Nephron (organoid): ENCODE measurements around the gene SLC44A1.

Experiments used
- H3K27ac Mint-ChIP-seq, 3 experiments: 2 replicates each; pipeline ENCODE4 v1.8.0; 2020; ENCODE audit warnings: mixed read lengths in 3 of 3, mild to moderate bottlenecking in 2 of 3, moderate library complexity in 1 of 3
- H3K27me3 Mint-ChIP-seq: 2 replicates; pipeline ENCODE4 v1.8.0; 2021; ENCODE audit warnings: low read depth, mild to moderate bottlenecking, moderate library complexity, mixed read lengths
- H3K36me3 Mint-ChIP-seq: 2 replicates; pipeline ENCODE4 v1.8.0; 2020; ENCODE audit warnings: low read depth, mixed read lengths
- H3K4me1 Mint-ChIP-seq: 2 replicates; pipeline ENCODE4 v1.8.0; 2020; ENCODE audit warnings: mixed read lengths
- H3K4me3 Mint-ChIP-seq, 3 experiments: 2 replicates each; pipeline ENCODE4 v1.8.0; 2020; ENCODE audit warnings: mild to moderate bottlenecking in 3 of 3, mixed read lengths in 3 of 3, moderate library complexity in 2 of 3
- H3K9me3 Mint-ChIP-seq: 2 replicates; pipeline ENCODE4 v1.8.0; 2020; ENCODE audit warnings: mixed read lengths
- TF ChIP-seq, protein P1 (sequence below), 3 experiments: fragments of 200-600 bp; sonication (generic); IDR thresholded peaks; one replicate each; pipeline ENCODE4 v1.5.0; 2021; ENCODE audit warnings: antibody characterized with exemption in 3 of 3; ENCODE audit not compliant: unreplicated experiment in 3 of 3

The SLC44A1 gene

DNA sequence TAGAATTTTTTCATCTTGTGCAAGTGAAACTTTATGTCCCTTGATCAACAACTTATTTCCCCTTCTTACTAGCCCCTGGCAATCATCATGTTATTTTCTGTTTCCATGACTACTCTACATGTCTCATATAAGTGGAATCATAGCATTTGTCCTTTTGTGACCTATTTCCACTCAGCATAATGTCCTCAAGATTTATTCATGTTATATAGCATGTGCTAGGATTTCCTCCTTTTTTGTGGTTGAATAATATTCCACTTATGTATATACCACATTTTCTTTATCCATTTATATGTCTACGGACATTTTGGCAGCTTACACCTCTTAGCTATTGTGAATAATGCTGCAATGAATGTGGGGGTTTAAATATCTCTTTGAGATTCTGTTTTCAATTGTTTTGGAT is 224.4 kb downstream of the SLC44A1 start:
- H3K4me1 Mint-ChIP-seq, result no peaks in the 10 kb centered on the region
- H3K9me3 Mint-ChIP-seq, result peaks cover 12% of the 10 kb centered on the region
- H3K36me3 Mint-ChIP-seq, result peaks cover 73% of the 10 kb centered on the region
- H3K4me3 Mint-ChIP-seq, result no peak overlapping the region
- TF ChIP-seq, protein P1, sequence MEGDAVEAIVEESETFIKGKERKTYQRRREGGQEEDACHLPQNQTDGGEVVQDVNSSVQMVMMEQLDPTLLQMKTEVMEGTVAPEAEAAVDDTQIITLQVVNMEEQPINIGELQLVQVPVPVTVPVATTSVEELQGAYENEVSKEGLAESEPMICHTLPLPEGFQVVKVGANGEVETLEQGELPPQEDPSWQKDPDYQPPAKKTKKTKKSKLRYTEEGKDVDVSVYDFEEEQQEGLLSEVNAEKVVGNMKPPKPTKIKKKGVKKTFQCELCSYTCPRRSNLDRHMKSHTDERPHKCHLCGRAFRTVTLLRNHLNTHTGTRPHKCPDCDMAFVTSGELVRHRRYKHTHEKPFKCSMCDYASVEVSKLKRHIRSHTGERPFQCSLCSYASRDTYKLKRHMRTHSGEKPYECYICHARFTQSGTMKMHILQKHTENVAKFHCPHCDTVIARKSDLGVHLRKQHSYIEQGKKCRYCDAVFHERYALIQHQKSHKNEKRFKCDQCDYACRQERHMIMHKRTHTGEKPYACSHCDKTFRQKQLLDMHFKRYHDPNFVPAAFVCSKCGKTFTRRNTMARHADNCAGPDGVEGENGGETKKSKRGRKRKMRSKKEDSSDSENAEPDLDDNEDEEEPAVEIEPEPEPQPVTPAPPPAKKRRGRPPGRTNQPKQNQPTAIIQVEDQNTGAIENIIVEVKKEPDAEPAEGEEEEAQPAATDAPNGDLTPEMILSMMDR (IDR thresholded peaks at IDR 0.05; ENCODE audit: unreplicated experiment in 3 of 3), result no peak
- no peaks in the 10 kb centered on the region for H3K27me3 Mint-ChIP-seq
- no peak overlapping the region for H3K27ac Mint-ChIP-seq

DNA sequence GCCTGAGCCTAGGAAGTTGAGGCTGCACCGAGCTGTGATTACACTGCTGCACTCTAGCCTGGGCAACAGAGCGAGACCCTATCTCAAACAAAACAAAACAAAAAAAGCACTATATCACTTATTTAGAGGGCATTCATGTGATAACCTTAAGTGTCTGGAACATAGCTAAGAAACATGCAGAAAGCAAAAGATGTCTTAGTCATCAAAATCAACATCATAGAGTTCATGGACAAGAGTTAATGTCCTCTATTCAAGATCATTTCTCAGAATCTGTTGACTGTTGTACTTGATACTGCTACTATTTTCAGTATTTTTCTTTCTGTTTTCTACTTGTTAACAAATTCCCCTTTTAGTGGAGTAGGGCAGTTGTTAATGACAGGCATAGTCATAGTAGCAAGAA is 228.8 kb downstream of the SLC44A1 start:
- peaks cover 31% of the 10 kb centered on the region for H3K36me3 Mint-ChIP-seq
- H3K4me1 Mint-ChIP-seq, result peaks cover 12% of the 10 kb centered on the region
- no peak overlapping the region for H3K4me3 Mint-ChIP-seq
- TF ChIP-seq, protein P1 (IDR thresholded peaks at IDR 0.05; ENCODE audit: unreplicated experiment in 3 of 3), result no peak
- peaks cover 12% of the 10 kb centered on the region for H3K9me3 Mint-ChIP-seq
- H3K27me3 Mint-ChIP-seq, result no peaks in the 10 kb centered on the region
- no peak overlapping the region for H3K27ac Mint-ChIP-seq

DNA sequence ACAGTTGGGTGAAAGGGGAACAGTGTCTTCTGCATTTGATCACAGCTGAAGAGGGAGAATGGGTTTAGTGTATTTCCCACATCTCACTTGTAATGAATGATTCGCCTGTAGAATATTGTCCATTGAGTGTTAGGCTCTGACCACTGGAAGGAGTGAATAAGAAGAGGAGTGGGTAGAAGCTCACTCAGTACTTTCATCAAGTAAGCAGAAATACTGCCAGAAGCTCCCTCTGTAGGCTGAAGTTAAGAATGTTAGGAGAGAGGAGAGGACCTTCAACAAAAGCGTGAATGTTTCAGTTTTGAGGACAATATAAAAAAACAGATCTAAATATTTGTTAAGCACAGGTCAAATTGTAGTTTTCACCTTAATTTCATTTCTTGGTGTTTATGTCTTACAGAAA is 230.9 kb downstream of the SLC44A1 start:
- TF ChIP-seq, protein P1 (IDR thresholded peaks at IDR 0.05; ENCODE audit: unreplicated experiment in 3 of 3), result peak; percentile 31 to 58 (median 47)
- peaks cover 12% of the 10 kb centered on the region for H3K4me1 Mint-ChIP-seq
- no peak overlapping the region for H3K4me3 Mint-ChIP-seq
- H3K27ac Mint-ChIP-seq, result no peak overlapping the region
- no peaks in the 10 kb centered on the region for H3K27me3 Mint-ChIP-seq
- H3K36me3 Mint-ChIP-seq, result peaks cover 15% of the 10 kb centered on the region
- H3K9me3 Mint-ChIP-seq, result peaks cover 3% of the 10 kb centered on the region

DNA sequence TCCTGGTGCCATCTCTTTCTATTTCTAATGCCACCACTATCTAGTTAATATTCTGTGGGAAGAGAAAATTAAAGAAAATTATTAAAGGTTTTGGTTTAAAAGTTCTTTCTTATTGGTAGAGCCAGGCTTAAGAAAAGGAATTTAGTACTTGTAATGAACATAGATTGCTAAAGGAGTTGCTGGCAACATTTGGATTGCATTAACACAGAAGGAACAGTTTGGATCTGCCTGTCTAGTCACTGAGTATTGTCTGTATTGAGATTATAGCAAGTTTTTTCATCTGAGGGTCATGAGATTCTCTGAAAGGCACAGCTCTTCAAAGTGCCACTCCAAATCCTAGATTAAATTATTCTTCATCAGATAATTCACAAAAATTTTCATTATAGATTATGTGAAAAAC is 235.4 kb downstream of the SLC44A1 start:
- Mint-ChIP-seq H3K36me3 (peaks cover 8% of the 10 kb centered on the region), H3K4me3 (no peak overlapping the region), H3K27ac (no peak overlapping the region), H3K4me1 (peaks cover 12% of the 10 kb centered on the region), H3K27me3 (no peaks in the 10 kb centered on the region), H3K9me3 (no peaks in the 10 kb centered on the region)
- TF ChIP-seq, protein P1 (IDR thresholded peaks at IDR 0.05; ENCODE audit: unreplicated experiment in 3 of 3), result no peak

DNA sequence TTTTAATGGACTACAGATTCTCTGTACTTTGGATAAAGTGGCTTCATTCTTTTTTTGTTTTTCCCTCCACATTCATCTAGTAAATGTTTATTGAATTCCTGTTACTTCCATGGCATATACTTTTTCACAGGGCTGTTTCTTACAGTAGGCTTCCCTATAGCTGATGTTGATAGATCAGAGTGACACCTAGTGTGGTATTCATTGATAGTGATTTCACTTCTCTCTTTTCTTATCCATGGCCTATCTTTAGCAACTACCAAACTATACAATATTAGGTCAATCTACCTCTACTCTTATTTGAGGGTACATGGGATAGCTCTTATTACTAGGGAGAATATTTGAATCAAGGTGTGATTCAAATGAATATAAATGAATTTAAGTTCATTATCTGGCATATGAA is 239.2 kb downstream of the SLC44A1 start:
- H3K4me1 Mint-ChIP-seq, result no peaks in the 10 kb centered on the region
- H3K4me3 Mint-ChIP-seq, result no peak overlapping the region
- no peak overlapping the region for H3K27ac Mint-ChIP-seq
- H3K36me3 Mint-ChIP-seq, result peaks cover 29% of the 10 kb centered on the region
- no peaks in the 10 kb centered on the region for H3K27me3 Mint-ChIP-seq
- TF ChIP-seq, protein P1 (IDR thresholded peaks at IDR 0.05; ENCODE audit: unreplicated experiment in 3 of 3), result no peak
- H3K9me3 Mint-ChIP-seq, result no peaks in the 10 kb centered on the region

DNA sequence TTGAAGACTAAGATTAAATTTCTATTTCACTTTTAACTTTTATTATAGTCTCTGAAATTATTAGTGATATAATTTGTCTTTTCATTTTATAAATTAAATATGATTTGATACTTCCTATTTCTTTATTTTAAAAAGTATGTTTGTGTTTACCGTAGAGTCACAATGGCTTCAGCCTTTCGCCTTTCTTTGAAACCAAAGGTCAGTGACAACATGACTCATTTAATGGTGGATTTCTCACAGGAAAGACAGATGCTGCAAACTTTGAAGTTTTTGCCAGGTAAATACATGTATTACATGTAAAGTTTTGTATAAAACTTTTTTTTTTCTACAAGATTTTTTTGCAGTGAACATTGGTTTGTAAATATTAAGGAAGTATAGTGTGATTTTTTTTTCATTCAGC is 239.8 kb downstream of the SLC44A1 start:
- TF ChIP-seq, protein P1 (IDR thresholded peaks at IDR 0.05; ENCODE audit: unreplicated experiment in 3 of 3), result no peak
- no peak overlapping the region for H3K4me3 Mint-ChIP-seq
- no peaks in the 10 kb centered on the region for H3K27me3 Mint-ChIP-seq
- peaks cover 2% of the 10 kb centered on the region for H3K9me3 Mint-ChIP-seq
- H3K27ac Mint-ChIP-seq, result no peak overlapping the region
- no peaks in the 10 kb centered on the region for H3K4me1 Mint-ChIP-seq
- H3K36me3 Mint-ChIP-seq, result peaks cover 32% of the 10 kb centered on the region
